Measurements from ENCODE around the gene VPS13D. TPM values are rescaled to one million over a fixed set of nuclear protein-coding genes. Genes with fewer than 3 reads are reported as not detected.

Gene VPS13D
- total RNA-seq, 1 donor from 2014 or later: 28.3 TPM

DNA sequence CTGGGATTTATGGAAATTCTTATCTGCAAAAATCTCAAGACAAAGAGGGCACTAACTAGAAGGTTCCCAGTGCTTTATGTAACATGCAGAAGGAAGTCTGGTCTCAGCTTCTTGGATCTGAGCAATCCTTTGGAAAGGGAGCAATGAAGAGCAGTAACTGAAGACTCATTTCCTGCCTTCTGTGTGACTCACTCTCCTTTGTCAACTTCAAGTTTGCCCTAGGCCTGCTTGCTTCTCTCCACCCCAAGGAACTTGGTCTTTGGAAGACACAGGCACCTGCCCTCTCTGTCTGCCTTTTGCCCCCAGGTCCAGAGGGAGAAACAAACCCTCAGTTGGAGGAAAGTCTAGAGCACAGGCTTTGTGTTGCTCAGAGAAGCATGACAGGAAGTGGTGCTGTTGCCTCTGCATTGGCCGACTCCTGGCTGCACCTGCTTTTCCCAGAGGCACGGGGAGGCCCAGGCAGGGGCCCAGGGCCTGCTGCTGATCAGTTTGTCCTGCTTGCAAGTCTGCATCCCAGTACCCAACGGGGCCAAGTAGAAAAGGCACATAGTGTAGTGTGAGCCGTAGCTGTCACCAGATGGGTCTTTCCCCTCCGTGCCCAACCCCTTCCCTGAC lies 251.0 kb downstream of the VPS13D start:
- intact Hi-C loops (cut with DNase I): no loop called here
- no peak for TF ChIP-seq CTCF (IDR thresholded peaks at IDR 0.05)
- Histone ChIP-seq H3K27ac (peak overlapping the region; percentile 72 to 88), H3K4me1 (peaks cover 30 to 56% of the 10 kb centered on the region in 2 donors), H3K4me3 (no peak overlapping the region), H3K27me3 (no peaks in the 10 kb centered on the region), H3K36me3 (no peaks in the 10 kb centered on the region), H3K9me3 (no peaks in the 10 kb centered on the region)
- peak in 1 of 2 donors; percentile 79 for DNase-seq (ENCODE audit: low spot score in 2 of 2)

GRCh38 chr1:12481928-12482327 lies 252.1 kb downstream of the VPS13D start:
- H3K27me3 ChIP-seq: no peaks in the 10 kb centered on the region
- no peaks in the 10 kb centered on the region for H3K9me3 ChIP-seq
- H3K4me3 ChIP-seq: no peak overlapping the region
- no peaks in the 10 kb centered on the region for H3K36me3 ChIP-seq
- TF ChIP-seq CTCF (IDR thresholded peaks at IDR 0.05): no peak
- peak overlapping the region; percentile 72 to 88 for H3K27ac ChIP-seq
- peaks cover 32 to 51% of the 10 kb centered on the region in 2 donors for H3K4me1 ChIP-seq
- intact Hi-C loops (cut with DNase I): no loop called here
- no peak for DNase-seq (ENCODE audit: low spot score in 2 of 2)

- Histone ChIP-seq H3K27me3 (no peaks in the 10 kb centered on the region), H3K4me1 (peaks cover 25 to 42% of the 10 kb centered on the region in 2 donors), H3K4me3 (no peak overlapping the region), H3K9me3 (no peaks in the 10 kb centered on the region), H3K27ac (no peak overlapping the region), H3K36me3 (no peaks in the 10 kb centered on the region)
- intact Hi-C loops (cut with DNase I): no loop called here
- no peak for TF ChIP-seq CTCF (IDR thresholded peaks at IDR 0.05)
- DNase-seq (ENCODE audit: low spot score in 2 of 2): no peak
These were observed 253.2 kb downstream of the VPS13D start for GRCh38 chr1:12482988-12483387.

DNA sequence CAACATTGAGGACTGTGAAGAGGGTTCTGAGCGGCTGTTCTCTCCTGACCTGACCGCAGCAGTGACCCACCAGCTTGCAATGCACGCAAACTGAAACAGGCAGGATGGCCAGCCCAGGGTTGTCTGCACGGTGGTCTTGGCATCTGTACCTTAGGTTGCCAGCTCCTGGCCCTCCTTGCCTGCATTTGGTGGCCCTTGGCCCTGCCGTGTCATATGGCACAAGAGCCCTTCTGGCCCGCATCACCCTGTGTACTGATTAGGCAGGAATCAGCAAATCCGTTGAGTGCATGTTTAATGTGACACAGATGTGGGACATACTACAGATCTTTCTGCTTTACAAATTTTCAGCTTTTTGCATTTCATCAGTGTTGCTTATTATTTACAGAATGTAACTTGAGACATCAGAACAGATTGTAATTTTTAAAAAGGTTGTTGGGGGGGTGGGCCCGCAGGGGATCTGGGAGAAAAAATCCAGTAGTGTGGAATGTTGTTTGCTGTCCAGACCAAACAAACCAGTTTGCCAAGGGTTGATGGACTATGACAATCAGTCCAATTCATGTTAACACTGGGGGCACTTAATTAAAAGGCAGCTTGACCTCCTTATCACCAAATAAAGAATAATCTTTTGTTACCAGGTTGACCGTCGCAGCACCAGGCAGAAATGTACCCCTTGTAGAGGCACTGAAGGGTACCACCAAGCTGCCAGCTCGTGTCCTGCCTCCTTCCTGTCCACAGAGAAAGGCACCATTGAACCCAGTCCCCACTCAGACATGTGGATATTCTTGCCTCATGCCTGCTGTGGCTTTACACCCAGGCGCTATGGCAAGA lies 255.6 kb downstream of the VPS13D start:
- Histone ChIP-seq H3K4me1 (peaks cover 20 to 22% of the 10 kb centered on the region in 2 donors), H3K27me3 (no peaks in the 10 kb centered on the region), H3K4me3 (no peak overlapping the region), H3K9me3 (no peaks in the 10 kb centered on the region), H3K36me3 (no peaks in the 10 kb centered on the region), H3K27ac (peak overlapping the region; percentile 23 to 41)
- TF ChIP-seq CTCF (IDR thresholded peaks at IDR 0.05): no peak
- DNase-seq (ENCODE audit: low spot score in 2 of 2): no peak
- intact Hi-C loops (cut with DNase I): no loop called here

DNA sequence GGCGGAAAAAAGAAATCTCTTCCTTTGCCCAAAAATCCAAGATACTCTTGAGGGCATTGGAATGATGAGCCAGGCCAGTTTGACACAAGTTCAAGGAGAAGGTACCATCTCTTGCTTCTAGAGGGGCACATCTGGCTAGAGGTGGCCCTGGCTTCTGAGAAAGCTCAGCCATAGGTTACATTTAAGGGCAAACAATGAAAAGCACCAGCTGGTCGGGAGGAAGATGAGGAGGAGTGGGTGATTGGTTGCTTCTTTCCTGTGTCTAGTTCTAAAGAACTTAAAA lies 256.2 kb downstream of the VPS13D start:
- Histone ChIP-seq H3K9me3 (no peaks in the 10 kb centered on the region), H3K4me1 (peaks cover 18 to 19% of the 10 kb centered on the region in 2 donors), H3K27me3 (no peaks in the 10 kb centered on the region), H3K4me3 (no peak overlapping the region), H3K36me3 (peaks cover 0 to 5% of the 10 kb centered on the region in 2 donors), H3K27ac (peak overlapping the region; percentile 23 to 41)
- DNase-seq (ENCODE audit: low spot score in 2 of 2): no peak
- TF ChIP-seq CTCF (IDR thresholded peaks at IDR 0.05): no peak
- intact Hi-C loops (cut with DNase I): no loop called here
